ENCODE measurements around the gene OR51A7.

- no peak for TF ChIP-seq EZH2 (IDR thresholded peaks at IDR 0.05; ENCODE audit: borderline replicate concordance)
- no peak for TF ChIP-seq CTCF (IDR thresholded peaks at IDR 0.05; ENCODE audit: poor library complexity)
These were observed 11.5 kb upstream of the OR51A7 start for GRCh38 chr11:4891996-4892640.

Measured in hepatocyte (in vitro differentiated cells).